OCI-LY7 (cell line): ENCODE results near the gene SLC39A13.

ENCODE experiments used
- EZH2phosphoT487 ChIP-seq: fragments of 200-600 bp; sonication (generic); IDR thresholded peaks from 2 replicates; pipeline ENCODE4 v1.6.1; 2018; ENCODE audit warnings: low read depth, borderline replicate concordance, mild to moderate bottlenecking, mixed run types, antibody characterized with exemption, low read length, moderate library complexity, mixed read lengths
- TF ChIP-seq, protein P1 (sequence below): fragments of 200-600 bp; sonication (generic); conservative IDR thresholded peaks from 2 replicates; pipeline ENCODE4 v1.5.1; 2014; ENCODE audit warnings: mild to moderate bottlenecking, antibody characterized with exemption, low read length, moderate library complexity, mixed read lengths

GRCh38 chr11:47393163-47394049, 15.0 kb upstream of the SLC39A13 start:
- TF ChIP-seq, protein P1, sequence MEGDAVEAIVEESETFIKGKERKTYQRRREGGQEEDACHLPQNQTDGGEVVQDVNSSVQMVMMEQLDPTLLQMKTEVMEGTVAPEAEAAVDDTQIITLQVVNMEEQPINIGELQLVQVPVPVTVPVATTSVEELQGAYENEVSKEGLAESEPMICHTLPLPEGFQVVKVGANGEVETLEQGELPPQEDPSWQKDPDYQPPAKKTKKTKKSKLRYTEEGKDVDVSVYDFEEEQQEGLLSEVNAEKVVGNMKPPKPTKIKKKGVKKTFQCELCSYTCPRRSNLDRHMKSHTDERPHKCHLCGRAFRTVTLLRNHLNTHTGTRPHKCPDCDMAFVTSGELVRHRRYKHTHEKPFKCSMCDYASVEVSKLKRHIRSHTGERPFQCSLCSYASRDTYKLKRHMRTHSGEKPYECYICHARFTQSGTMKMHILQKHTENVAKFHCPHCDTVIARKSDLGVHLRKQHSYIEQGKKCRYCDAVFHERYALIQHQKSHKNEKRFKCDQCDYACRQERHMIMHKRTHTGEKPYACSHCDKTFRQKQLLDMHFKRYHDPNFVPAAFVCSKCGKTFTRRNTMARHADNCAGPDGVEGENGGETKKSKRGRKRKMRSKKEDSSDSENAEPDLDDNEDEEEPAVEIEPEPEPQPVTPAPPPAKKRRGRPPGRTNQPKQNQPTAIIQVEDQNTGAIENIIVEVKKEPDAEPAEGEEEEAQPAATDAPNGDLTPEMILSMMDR = no peak
- TF ChIP-seq EZH2phosphoT487 = no peak
